Activated CD8-positive, alpha-beta memory T cell treated with anti-CD3 and anti-CD28 coated beads, Interleukin-2, amount 50 U/mL, for 1 hour (primary cell): ENCODE measurements around the gene BCAS1.
"Not testable (repeated sequence)": the region's sequence is repeated elsewhere in the genome, so short reads cannot be mapped to it uniquely, and the experiment has no call there.

Source experiments
- DNase-seq: peaks from one replicate; pipeline ENCODE4 v3.0.0-alpha.2; 2020; ENCODE audit errors: extremely low read depth

BCAS1 gene

DNA sequence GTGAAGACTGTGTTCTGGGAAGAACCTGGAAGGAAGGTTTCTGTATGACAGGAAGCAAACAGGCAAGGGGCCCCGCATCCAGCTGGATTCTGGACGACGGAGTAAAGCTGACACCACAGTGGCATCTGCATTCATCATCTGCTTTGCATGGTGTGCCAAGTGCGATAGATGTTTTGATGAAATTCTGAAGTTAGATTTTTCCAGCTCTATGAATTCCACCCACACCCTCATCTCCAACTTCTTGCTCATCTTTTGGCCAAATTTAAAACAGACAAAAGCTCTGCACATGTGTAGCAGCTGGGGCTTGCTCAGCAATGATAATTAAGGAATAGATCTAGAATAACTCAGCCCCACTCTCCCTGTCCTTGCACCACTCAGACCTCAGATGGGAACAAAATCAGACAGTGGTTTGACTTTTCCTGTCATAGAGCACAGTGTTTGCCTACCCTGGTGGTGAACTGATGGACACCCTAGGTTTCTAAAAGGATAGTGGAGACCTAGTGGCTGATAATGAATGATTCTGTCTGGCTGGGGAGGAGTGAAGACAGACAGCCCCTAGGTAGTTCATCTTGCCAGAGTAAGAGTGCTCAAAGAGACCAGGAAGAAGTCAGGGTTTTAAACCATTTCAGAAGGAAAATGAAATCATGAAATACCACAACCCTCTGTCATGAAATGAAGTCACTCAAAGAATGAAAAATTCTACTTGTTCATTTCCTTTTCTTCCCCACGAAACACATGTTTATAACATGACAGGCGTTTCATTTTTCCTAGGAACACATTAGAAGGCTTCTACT lies 85.8 kb downstream of the BCAS1 start:
- DNase-seq = no peak

DNA sequence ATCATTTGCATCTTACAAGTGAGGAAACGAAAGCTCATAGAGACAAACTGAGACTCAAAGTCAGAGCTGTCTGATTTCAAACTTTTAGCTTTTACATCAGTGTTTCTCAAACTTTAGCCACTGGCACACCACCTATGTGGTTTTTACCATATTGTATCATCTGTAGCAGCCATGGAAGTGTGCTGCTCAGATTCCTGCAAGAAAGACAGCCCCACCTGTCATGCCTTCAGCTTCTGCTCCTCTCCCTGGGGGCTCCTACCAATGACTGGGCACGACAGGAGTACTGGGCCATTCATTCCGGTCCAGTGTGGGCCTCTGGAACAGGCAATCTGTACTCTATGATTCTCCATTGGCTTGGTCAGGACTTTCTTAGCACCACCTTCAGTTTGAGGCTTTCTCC lies 87.0 kb downstream of the BCAS1 start:
- no peak for DNase-seq

DNA sequence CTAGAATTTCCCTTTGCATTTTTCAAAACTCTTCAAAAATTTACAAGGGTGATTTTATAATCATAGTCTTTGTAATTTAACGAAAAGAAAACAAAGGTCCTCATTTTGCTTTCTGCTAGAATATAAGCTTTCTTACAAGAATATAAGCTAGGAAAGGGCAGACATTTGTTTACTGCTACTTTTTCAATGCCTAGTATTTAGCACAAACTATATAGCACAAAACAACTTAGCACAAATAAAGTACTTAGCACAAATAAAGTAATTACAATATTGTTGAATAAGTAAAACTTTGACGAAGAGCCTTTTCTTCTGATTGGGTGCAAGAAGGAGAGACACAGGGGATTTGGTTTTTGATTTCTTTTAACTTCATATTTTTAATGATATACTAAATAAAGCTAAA lies 87.8 kb downstream of the BCAS1 start:
- DNase-seq = no peak

DNA sequence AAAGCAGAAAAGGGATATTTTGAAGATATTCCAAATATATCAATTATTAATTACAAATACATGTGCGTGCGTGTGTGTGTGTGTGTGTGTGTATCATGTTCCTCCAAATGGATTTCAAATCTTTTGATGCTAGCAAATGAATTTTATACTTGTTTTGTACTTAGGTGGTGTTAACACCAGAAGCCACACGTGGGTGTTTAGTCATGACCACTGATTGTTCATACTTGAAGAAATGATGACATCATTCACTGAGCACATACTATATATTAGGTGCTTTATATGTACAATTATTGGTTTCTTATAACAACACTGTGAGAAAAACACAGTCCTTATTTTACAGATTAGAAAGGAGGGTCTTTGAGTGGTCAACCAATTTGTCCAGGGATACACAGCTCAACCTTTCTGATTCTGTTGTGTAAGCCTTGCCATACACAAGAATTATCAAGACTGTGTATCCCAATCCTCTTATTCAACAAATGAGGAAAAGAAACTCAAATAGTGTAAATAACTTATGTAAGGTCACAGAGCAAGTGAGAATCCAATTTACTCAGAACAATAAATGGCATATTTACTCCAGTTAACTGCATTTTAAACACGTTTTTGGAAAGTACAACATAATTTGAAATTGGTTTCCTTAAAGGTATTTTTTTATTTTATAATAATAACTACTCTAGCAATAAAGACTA lies 88.5 kb downstream of the BCAS1 start:
- DNase-seq = no peak

DNA sequence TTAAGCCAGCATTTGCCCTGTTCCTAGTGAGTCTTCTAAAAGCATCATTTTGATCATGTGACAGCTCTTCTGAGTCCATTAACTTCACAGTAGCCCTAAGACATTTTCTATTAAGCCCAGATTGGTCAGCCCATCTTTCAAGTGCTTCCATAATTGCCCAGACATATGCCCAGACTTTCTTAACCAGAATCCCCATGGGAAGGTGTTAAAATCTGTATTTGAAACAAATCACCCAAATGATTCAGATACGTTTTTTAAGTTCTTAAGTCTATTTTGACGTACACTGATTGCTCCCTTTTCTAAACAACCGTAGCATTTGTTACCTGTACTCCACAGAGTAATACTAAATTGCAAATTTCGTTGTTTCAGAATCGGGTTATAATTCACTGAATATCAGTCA lies 89.3 kb downstream of the BCAS1 start:
- no peak for DNase-seq

DNA sequence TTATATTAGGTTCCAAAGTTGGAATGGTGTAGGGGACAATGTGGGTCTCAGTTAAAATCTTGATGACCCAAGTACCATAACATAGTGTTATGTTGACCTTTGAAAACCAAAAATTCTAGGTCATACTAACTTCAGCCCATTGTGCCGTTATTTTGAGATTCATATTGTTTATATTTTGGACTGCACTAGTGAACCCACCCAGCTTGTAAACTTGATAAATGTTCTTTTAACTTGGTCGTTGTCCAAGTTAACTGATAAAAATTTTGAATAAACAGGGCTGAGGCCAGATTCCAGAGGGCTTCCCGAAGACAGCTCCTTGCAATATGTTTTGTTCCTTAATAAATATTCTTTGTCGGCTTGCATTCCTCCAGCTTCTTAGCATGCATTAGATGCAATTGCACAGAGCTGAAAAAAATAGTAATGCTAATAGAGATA lies 90.3 kb downstream of the BCAS1 start:
- DNase-seq = no peak

DNA sequence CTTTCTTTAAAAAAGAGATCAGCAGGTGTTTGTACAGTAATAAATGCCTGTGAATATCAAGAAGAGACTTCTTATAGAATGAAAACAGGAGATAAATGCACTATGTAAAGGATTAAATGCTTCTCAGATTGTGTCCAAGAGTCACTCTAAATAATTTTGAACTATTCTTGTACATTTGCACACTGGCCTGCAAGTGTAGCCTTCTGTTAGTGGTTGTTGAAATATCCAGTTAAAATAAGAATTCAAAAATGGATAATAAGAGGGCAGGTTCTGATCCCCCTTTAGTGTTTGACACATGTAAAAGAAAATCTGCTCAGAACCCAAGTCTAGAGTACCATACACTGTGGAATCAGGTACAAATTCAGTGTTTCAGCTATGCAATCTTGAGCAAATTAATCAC lies 91.9 kb downstream of the BCAS1 start:
- DNase-seq = no peak

DNA sequence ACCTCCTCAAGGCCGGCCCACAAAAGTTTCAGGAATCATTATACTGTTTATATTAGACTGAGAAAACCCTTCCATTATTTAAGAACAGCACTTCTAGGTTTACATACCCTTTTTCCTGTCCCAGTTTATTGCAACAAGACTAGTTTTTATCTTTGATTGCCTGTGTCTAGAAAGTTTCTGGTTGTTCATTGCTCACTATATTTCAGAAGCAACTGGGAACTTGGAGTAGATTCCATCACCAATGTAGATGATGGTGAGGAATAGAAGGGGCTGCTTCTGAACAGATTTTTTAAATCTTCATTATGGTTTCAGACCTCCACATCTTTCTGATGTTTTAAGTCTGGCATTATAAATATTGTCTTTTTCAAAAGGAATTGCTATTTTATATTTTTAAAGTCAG lies 93.0 kb downstream of the BCAS1 start:
- no peak for DNase-seq

DNA sequence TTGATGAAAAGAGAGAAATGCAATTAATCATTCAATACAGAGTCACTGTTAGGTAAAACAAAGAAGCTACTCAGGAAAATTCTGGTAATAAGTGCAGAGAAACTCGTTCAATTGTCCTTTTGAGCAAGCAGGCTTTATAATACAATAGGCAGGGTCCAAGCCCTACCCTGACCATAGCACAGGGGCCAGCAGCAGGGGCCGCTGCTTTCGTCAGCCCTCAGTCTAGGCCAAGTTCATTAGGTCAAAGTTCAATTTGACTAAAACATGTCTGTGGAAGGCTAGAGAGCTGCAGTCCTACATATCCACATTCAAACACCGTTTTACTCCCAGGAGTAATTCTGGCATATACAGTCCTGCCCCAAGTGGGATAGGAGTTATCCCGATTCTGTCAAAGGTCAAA lies 94.6 kb downstream of the BCAS1 start:
- DNase-seq = no peak

DNA sequence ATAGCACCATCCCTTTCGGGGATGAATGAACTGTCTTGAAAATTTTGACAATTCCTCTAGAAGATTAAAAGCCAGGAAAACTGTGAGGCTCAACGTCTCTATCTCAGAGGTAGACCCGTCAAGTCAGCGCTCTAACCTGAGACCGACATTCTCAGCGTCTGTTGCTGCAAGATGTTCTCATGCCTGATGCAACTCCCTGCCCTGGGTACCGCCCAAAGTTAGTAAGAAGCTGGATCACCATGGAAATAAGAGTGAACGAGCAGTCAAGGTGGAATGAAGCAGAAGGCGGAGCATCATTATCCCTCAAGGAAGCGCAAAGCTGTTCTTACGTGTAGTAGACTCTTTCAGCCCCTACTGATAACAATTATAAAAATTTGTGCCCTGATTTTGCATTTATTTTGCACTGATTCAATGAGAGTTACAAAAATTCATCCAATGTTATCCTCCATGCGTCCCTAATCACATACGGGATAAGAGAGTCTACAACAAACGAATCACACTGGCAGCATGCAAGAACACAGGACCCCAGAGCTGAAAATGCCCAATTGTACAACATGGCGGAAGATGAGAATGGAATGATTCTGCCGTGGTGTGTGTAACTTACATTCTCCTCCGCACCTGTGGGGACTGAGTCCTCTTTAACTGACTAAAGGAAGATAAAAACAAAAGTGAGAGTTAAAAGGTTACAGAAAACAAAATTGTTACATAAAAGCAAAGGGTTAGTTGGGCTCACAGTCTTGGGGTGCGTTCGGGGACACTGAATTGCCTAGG lies 95.4 kb downstream of the BCAS1 start:
- DNase-seq = no peak

DNA sequence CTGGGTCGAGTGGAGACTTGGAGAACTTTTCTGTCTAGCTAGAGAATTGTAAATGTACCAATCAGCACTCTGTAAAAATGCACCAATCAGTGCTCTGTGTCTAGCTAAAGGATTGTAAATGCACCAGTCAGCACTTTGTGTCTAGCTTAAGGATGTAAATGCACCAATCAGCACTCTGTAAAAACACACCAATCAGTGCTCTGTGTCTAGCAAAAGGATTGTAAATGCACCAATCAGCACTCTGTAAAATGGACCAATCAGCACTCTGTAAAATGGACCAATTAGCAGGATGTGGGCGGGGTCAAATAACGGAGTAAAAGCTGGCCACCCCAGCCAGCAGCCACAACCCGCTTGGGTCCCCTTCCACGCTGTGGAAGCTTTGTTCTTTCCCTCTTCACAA lies 96.5 kb downstream of the BCAS1 start:
- not testable (repeated sequence) for DNase-seq

DNA sequence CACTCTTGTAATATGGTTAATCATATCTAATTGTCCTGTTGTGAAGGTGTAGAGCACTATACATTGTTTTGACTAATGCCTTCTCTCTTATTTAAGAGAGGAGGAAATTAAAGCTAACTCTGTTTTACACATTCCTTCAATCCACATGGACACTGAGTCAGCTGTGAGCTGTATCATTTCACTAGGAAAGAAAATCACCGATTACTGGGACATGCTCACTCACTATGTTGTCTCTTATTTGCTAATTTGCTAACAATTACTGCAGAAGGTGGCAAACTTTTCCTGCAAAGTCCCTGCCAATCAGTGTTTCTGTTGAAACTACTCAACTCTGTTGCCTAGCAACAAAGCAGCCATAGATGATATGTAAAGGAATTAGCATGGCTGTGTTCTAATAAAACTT lies 98.2 kb downstream of the BCAS1 start:
- no peak for DNase-seq

DNA sequence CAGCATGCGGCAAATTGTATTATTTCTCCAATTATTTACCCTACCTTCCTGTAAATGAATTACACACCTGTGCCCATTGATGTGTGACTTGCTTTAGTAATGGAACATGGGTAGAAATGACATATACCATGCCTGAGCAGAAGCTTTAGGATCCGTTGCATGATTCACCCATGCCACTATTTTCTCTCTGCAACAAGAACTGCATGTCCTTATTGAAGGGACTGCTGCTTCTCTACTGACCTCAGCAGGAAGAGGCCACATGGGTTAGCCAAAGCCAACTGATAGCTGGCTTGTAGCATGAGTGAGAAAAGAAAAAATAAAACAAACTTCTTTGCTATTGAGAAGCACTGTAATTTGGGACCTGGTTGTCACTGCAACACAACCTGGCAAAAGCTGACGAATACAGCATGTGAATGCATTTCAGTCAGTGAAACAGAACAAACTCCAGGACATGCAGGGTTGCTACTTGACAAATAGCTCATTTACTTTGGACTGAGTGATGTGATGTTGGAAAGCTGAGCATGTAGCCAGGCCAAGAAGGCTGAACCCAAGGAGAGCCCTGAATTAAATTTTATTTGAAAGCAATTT lies 99.2 kb downstream of the BCAS1 start:
- DNase-seq = no peak

DNA sequence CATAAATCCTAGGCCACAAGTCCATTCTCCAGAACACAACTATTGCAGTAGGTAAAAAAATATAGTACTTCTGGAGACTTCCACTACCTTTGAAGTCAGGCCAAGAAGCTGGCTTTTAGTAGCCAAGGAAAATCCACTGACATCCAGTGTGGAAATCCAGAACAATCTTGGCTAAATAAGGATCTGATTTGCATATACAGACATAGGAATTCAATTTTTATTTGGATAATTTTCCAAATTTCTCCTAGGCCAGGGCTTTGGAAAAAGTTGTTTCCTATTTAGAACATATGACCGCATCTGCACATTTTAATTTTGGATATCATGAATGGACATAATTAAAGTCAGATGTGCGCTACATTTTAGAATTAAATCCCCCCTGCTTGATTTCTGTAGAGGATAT lies 100.2 kb downstream of the BCAS1 start:
- DNase-seq = no peak

DNA sequence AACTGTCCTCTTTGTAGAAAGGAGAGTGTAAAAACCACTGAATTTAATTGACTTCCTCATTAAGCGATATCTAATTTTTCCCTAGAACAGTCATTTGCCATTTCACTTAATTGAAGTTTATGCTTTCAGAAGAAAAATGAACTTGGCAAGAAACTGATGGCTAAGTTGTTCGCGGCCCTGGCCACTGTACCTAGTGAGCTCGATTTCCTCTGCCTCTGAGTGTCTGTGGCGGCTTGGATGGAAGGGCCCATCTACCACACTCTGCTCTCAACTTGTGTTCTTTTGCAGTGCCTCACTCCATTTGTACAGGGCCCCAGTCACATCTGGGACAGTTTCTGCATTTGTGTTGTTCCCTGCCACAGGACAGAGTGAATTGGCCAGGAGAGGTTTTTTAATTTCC lies 102.9 kb downstream of the BCAS1 start:
- DNase-seq = no peak

DNA sequence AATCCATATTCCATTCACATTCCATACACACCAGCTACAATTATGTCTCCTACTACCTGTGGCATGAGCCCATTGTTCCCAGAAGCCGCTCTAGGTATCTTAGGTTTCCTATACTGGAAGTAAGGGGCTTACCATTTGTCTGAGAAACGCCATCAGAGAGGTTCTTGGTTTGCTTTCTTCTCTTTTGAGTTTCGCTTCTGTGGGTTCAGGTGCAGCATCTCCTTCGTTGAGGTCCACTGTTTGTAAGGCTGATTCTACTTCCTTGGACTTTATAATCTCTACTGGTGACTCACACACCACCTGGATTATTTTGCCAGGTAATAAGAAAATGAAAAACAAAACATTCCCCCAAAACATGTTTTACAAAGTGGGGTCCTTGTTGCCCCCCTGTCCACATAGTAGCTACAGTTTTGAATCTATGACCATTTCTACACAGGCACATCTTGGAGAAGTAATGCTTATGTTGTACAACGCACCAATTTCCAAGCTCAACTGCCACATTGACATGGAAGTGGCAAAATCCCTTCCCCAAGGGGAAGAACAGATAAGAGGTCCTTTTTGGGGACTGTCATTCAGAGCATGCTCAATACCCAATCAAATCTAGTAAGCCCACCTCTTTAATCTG lies 103.5 kb downstream of the BCAS1 start:
- DNase-seq = no peak

DNA sequence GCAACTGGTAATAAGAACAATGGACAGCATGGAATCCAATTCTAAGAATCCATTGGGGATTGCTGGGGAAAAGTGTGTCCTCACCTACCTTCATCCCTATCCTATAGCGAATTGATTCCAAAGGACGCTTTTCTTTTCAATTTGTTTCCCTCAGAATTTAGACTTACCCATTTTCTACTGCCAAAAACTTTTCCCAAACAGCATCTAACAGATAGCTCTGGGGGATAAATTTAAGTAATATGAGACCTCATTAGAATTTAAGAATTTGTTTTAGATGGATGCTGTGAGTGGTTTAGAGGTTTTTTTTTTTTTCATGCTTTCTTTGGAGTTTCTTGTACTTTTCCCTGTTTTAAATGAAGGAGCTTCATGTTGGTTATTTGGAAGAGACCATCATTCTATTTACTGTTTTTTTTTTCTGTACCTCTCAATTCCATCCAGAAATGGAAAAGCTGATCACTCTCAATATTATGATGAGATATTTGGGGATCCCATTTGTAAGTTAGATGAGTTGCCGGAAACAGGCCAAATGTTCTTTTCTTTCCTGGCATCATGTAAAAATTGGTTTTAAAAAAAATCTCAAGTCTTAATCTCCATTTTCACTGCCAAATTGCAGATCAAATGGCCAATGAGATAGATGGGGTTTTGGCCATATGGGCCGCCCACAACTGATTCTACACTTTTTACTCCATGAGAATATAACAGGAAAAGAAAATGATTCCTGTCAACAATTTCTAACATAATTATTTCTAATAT lies 105.7 kb downstream of the BCAS1 start:
- no peak for DNase-seq

DNA sequence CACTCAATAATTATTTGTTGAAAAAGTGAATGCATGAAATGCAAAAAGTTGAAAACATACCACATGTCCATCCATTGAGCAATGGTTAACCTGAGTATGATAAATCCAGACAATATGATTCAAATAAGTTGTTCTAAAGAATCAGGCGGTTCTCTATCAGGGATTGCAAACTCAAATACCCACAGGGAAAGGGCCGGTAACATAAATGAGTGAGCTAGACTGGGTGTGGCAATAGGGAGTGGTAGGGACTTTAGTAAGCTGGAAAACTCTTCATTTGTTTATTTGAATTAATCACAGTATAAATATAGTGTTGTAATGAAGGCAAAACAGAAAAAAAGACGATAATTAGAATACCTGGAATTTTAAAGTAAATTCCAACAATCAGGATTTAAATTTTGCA lies 106.3 kb downstream of the BCAS1 start:
- DNase-seq = no peak

DNA sequence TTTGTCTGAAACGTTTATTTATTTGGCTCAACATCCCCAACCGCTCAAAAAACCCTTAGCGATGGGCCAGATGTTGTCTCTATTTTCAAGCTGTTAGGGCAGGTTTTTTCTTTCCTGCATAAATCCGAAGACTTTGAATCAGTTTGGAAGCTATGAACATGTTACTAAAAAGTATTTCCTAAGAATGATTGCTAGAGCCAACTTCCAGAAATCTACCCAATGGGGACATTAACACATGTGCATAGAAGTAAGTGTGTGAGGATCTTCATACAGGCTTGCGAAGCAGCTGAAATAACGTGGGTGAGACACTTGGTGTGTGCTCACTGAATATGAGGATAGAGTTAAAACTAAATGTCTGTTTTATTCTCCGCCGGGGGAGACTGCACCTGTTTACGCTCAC lies 106.8 kb downstream of the BCAS1 start:
- no peak for DNase-seq

DNA sequence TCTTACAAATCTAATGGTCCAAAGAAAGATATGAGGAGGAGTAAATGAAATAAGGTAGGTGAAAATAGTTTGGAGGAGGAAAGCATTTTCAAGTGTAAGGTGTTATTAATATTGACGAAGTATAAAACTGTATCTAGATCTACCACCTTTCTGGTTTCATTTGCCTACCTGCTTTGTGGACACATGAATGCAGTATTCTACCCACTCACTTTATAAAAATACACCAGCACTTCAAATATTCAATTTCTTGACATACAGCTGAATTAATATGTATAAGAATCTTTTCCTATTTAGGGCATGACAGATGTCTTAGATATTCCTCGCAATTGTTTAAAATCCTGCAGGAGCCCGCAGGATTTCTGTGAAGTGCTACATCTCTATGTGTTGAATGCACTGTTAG lies 108.0 kb downstream of the BCAS1 start:
- no peak for DNase-seq

DNA sequence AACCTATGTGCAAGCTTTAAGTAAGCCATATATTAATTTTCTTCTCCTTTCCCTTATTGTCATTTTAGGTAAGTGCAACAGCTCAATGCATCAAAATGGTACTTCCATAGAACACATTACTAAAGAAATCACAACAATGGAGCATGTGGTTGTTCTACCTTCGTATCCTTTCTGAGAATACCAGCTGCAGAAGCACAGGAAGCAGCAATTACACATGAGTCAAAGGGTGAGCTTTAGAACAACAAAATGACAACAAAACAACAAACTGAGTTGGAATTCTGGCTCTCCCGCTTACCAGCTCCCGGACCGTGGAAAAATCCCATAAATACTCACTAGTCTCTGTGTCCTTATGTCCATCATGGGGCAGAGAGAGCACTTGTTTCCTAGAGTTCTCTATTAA lies 108.9 kb downstream of the BCAS1 start:
- DNase-seq = no peak
